ENCODE data around the gene GRAMD2A.

GRCh38 chr15:72242775-72243370 lies 45.3 kb upstream of the GRAMD2A start:
- TF ChIP-seq KLF1 (tag by site-specific recombination; IDR thresholded peaks at IDR 0.05) (no peak), YY1 (tag by site-specific recombination; IDR thresholded peaks at IDR 0.05) (no peak), ZNF792 (tag by site-specific recombination; IDR thresholded peaks at IDR 0.05) (no peak), ZNF174 (tag by site-specific recombination; IDR thresholded peaks at IDR 0.05) (no peak), ZNF362 (tag by site-specific recombination; IDR thresholded peaks at IDR 0.05) (no peak), ZNF202 (tag by site-specific recombination; IDR thresholded peaks at IDR 0.05; ENCODE audit: borderline replicate concordance) (no peak), ZNF184 (tag by site-specific recombination; IDR thresholded peaks at IDR 0.05) (no peak), ZNF18 (tag by site-specific recombination; IDR thresholded peaks at IDR 0.05) (no peak), ZNF24 (tag by site-specific recombination; IDR thresholded peaks at IDR 0.05) (no peak)
- TF ChIP-seq, protein P1, sequence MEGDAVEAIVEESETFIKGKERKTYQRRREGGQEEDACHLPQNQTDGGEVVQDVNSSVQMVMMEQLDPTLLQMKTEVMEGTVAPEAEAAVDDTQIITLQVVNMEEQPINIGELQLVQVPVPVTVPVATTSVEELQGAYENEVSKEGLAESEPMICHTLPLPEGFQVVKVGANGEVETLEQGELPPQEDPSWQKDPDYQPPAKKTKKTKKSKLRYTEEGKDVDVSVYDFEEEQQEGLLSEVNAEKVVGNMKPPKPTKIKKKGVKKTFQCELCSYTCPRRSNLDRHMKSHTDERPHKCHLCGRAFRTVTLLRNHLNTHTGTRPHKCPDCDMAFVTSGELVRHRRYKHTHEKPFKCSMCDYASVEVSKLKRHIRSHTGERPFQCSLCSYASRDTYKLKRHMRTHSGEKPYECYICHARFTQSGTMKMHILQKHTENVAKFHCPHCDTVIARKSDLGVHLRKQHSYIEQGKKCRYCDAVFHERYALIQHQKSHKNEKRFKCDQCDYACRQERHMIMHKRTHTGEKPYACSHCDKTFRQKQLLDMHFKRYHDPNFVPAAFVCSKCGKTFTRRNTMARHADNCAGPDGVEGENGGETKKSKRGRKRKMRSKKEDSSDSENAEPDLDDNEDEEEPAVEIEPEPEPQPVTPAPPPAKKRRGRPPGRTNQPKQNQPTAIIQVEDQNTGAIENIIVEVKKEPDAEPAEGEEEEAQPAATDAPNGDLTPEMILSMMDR (tag by site-specific recombination; IDR thresholded peaks at IDR 0.05) = no peak
- TF ChIP-seq, protein P2, sequence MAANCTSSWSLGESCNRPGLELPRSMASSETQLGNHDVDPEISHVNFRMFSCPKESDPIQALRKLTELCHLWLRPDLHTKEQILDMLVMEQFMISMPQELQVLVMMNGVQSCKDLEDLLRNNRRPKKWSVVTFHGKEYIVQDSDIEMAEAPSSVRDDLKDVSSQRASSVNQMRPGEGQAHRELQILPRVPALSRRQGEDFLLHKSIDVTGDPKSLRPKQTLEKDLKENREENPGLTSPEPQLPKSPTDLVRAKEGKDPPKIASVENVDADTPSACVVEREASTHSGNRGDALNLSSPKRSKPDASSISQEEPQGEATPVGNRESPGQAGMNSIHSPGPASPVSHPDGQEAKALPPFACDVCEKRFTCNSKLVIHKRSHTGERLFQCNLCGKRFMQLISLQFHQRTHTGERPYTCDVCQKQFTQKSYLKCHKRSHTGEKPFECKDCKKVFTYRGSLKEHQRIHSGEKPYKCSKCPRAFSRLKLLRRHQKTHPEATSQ (tag by site-specific recombination; IDR thresholded peaks at IDR 0.05) = no peak
- TF ChIP-seq, protein P3, sequence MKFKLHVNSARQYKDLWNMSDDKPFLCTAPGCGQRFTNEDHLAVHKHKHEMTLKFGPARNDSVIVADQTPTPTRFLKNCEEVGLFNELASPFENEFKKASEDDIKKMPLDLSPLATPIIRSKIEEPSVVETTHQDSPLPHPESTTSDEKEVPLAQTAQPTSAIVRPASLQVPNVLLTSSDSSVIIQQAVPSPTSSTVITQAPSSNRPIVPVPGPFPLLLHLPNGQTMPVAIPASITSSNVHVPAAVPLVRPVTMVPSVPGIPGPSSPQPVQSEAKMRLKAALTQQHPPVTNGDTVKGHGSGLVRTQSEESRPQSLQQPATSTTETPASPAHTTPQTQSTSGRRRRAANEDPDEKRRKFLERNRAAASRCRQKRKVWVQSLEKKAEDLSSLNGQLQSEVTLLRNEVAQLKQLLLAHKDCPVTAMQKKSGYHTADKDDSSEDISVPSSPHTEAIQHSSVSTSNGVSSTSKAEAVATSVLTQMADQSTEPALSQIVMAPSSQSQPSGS (tag by site-specific recombination; IDR thresholded peaks at IDR 0.05; ENCODE audit: low read depth) = no peak

Data from HEK293 (cell line).